Heart right ventricle (tissue), 16 donors: Measurements from ENCODE around the gene DYRK2. TPM values are rescaled to one million over a fixed set of nuclear protein-coding genes. Genes with fewer than 3 reads are reported as not detected.

Source experiments
- ATAC-seq, 8 donors: fragments of 200-7000 bp; cut with Tn5 transposase; one replicate each; pipeline ENCODE4 v1.9.1; 2020; ENCODE audit warnings: mild to moderate bottlenecking in 8 of 8, moderate library complexity in 8 of 8, moderate number of reproducible peaks in 1 of 8
- DNase-seq, 2 donors: peaks; one replicate each; pipeline ENCODE4 v3.0.0-alpha.2; 2020
- H3K27ac ChIP-seq, 10 donors: fragments of 200-600 bp; sonication (generic) in 2 of 10; one replicate each; pipeline versions ENCODE4 v1.5.0 to v1.8.0; 2020 to 2022; ENCODE audit warnings: mild to moderate bottlenecking in 3 of 10
- H3K27me3 ChIP-seq, 7 donors: fragments of 200-600 bp; one replicate each; pipeline ENCODE4 v1.8.0; 2021 to 2022; ENCODE audit warnings: mild to moderate bottlenecking in 2 of 7
- H3K36me3 ChIP-seq, 9 donors: fragments of 200-600 bp; sonication (generic) in 1 of 9; one replicate each; pipeline versions ENCODE4 v1.5.0 to v1.8.0; 2020 to 2022; ENCODE audit warnings: mild to moderate bottlenecking in 2 of 9
- H3K4me1 ChIP-seq, 9 donors: fragments of 200-600 bp; sonication (generic) in 1 of 9; one replicate each; pipeline versions ENCODE4 v1.5.0 to v1.8.0; 2020 to 2022; ENCODE audit warnings: mild to moderate bottlenecking in 4 of 9
- H3K4me3 ChIP-seq, 10 donors: fragments of 200-600 bp; sonication (generic) in 2 of 10; one replicate each; pipeline versions ENCODE4 v1.5.0 to v1.8.0; 2020 to 2022; ENCODE audit warnings: mild to moderate bottlenecking in 7 of 10, moderate library complexity in 2 of 10
- H3K9me3 ChIP-seq, 11 donors: fragments of 200-600 bp in 10 of 11; sonication (generic) in 2 of 11; one replicate each; pipeline versions ENCODE4 v1.5.0 to v1.8.0; 2013 to 2022; ENCODE audit warnings: mild to moderate bottlenecking in 2 of 11, control low read depth in 1 of 11, moderate library complexity in 1 of 11
- CTCF ChIP-seq, 9 donors: fragments of 200-600 bp; sonication (generic) in 2 of 9; IDR thresholded peaks; one replicate each; pipeline versions ENCODE4 v1.5.0 to v1.8.0; 2021 to 2022; ENCODE audit warnings: antibody characterized with exemption in 9 of 9, mild to moderate bottlenecking in 5 of 9, moderate library complexity in 1 of 9
- WGBS, 2 donors: extraction: QIAGEN DNeasy Blood & Tissue Kit; methylation state at CpG; one replicate each; pipeline ENCODE4 v1.1.7; 2013; ENCODE audit warnings: inconsistent platforms in 1 of 2; 5-methylcytosine and 5-hydroxymethylcytosine counted together
- intact Hi-C, 10 donors: fragments of 100-400 bp; cut with DNase I; formaldehyde crosslinking; loops; one replicate each; pipeline versions ENCODE4 v1.11.1 to v1.14.2; 2022
- polyA plus RNA-seq, 2 donors: library from polyadenylated mRNA; stranded (reverse); fragments of 200-250 nt; gene quantifications; one replicate each; pipeline ENCODE4 v1.2.3, GENCODE V29; 2013
- total RNA-seq, 10 donors: library from RNA; stranded (reverse); fragmentation: NEBNext Ultra II Directional in 3 of 10; extraction: Animal tissue kit (Norgen Biotek cat#: 25700) in 3 of 10; gene quantifications; one replicate each; pipeline versions ENCODE4 v1.2.1 to v1.2.4, GENCODE V29; 2021 to 2023
- donor health status: Arrhythmogenic right ventricular cardiomyopathy.
- donor health status: ischemic (EF 13 %, LVEDD 7.1; RV severe dilation, severe dysfunction).
- donor health status: healthy with polysubstance abuse.
- donor health status: DM: no; HTN: yes; CAD: no.
- donor health status: DM: no; HTN: no; CAD: no.
- donor health status: ischemic (EF 25% LVEDD 6.9; RV normal size, moderate dysfunction).
- donor health status: ischemic (EF 25% LVEDD 5.7; RV mildly dilated, moderate dysfunction).
- donor health status: healthy.
- donor health status: DM: yes; HTN: yes; CAD: no.
- donor health status: Ischemic cardiomyopathy.
- donor health status: ischemic (EF 35%, LVEDD 5.7; RV mildly dilated, moderate dysfunction).
- donor health status: nonischemic (EF 11% LVEDD 7.7; RV severe dilation, severe dysfunction).
- donor health status: DM: yes; HTN: yes; CAD: no.
- donor health status: PGD.
- donor health status: ischemic (EF 29% LVEDD 5.4; RV normal size, mild dysfunction).
- donor health status: nonischemic (EF 23%, LVEDD 6.1; RV moderate dilation, normal function).

DYRK2 gene
- total and polyA plus RNA-seq, 12 donors, result 6.4 to 55.8 (median 41.9) TPM

- peaks cover 6 to 100% (median 82%) of the 10 kb centered on the region in 9 donors for H3K4me1 ChIP-seq
- DNase-seq (no peak), ATAC-seq (peak in 5 of 8 donors; percentile 28 to 50 (median 37))
- no peaks in the 10 kb centered on the region for H3K27me3 ChIP-seq
- WGBS, 2 donors, result 38 to 44% methylated on average over 4 of the region's 4 CpGs
- no peak for TF ChIP-seq CTCF (IDR thresholded peaks at IDR 0.05)
- intact Hi-C loops, result loop anchor here in 2 of 10 donors (10.0 kb wide), 2 partner anchors 53 to 103 kb away; no protein-coding TSS in a partner anchor
- H3K27ac ChIP-seq, result peak overlapping the region in 4 of 10 donors; percentile 5 to 64 (median 44)
- H3K9me3 ChIP-seq, result no peaks in the 10 kb centered on the region
- peaks cover 0 to 71% (median 11%) of the 10 kb centered on the region in 9 donors for H3K36me3 ChIP-seq
- no peak overlapping the region for H3K4me3 ChIP-seq
Measured at GRCh38 chr12:67661311-67662021, 12.9 kb downstream of the DYRK2 start.

GRCh38 chr12:67662910-67663538 is 14.5 kb downstream of the DYRK2 start:
- no peaks in the 10 kb centered on the region for H3K9me3 ChIP-seq
- H3K27me3 ChIP-seq, result no peaks in the 10 kb centered on the region
- 30 to 56% methylated on average over 3 of the region's 3 CpGs for WGBS, 2 donors
- no peak overlapping the region for H3K4me3 ChIP-seq
- TF ChIP-seq CTCF (IDR thresholded peaks at IDR 0.05), result peak in 2 of 9 donors; percentile 10 to 15
- H3K27ac ChIP-seq, result peak overlapping the region in 6 of 10 donors; percentile 4 to 64 (median 34)
- intact Hi-C loops, result loop anchor here in 2 of 10 donors (10.0 kb wide), 2 partner anchors 52 to 102 kb away; no protein-coding TSS in a partner anchor
- H3K4me1 ChIP-seq, result peaks cover 9 to 100% (median 94%) of the 10 kb centered on the region in 9 donors
- DNase-seq (no peak), ATAC-seq (peak in 6 of 8 donors; percentile 18 to 60 (median 39))
- H3K36me3 ChIP-seq, result peaks cover 0 to 55% (median 0%) of the 10 kb centered on the region in 9 donors

GRCh38 chr12:67664171-67664570 is 15.6 kb downstream of the DYRK2 start:
- ATAC-seq (no peak), DNase-seq (no peak)
- intact Hi-C loops, result loop anchor here in 2 of 10 donors (10.0 kb wide), 2 partner anchors 51 to 101 kb away; no protein-coding TSS in a partner anchor
- Histone ChIP-seq H3K4me3 (no peak overlapping the region), H3K36me3 (peaks cover 0 to 44% (median 0%) of the 10 kb centered on the region in 9 donors), H3K4me1 (peaks cover 7 to 100% (median 88%) of the 10 kb centered on the region in 9 donors), H3K27ac (peak overlapping the region in 1 of 10 donors; percentile 9), H3K9me3 (no peaks in the 10 kb centered on the region), H3K27me3 (no peaks in the 10 kb centered on the region)
- no peak for TF ChIP-seq CTCF (IDR thresholded peaks at IDR 0.05)
- WGBS, 2 donors, result 57 to 60% methylated on average over 2 of the region's 2 CpGs

- peaks cover 3 to 99% (median 73%) of the 10 kb centered on the region in 9 donors for H3K4me1 ChIP-seq
- no peaks in the 10 kb centered on the region for H3K27me3 ChIP-seq
- no peak for TF ChIP-seq CTCF (IDR thresholded peaks at IDR 0.05)
- intact Hi-C loops, result loop anchor here in 2 of 10 donors (10.0 kb wide), 2 partner anchors 49 to 99 kb away; no protein-coding TSS in a partner anchor
- H3K4me3 ChIP-seq, result no peak overlapping the region
- no peak for ATAC-seq
- no peaks in the 10 kb centered on the region for H3K9me3 ChIP-seq
- WGBS, 2 donors, result 50 to 72% methylated on average over 1 of the region's 1 CpG
- H3K27ac ChIP-seq, result peak overlapping the region in 3 of 10 donors; percentile 16 to 57 (median 55)
- DNase-seq, result no peak
- H3K36me3 ChIP-seq, result peaks cover 0 to 29% (median 0%) of the 10 kb centered on the region in 9 donors
Measured at GRCh38 chr12:67665679-67666078, 17.1 kb downstream of the DYRK2 start.
